Measurements from ENCODE around the gene ZDHHC12. TPM values are rescaled to one million over a fixed set of nuclear protein-coding genes. Genes with fewer than 3 reads are reported as not detected.

Gene ZDHHC12
- total RNA-seq, 2 donors from 2014 or later = 76.2 to 82.5 TPM

- DNase-seq (no peak), ATAC-seq (no peak)
- intact Hi-C loops (cut with DNase I, micrococcal nuclease) = no loop called here
These were observed 8.6 kb upstream of the ZDHHC12 start for GRCh38 chr9:128732576-128732975.

- ATAC-seq (no peak), DNase-seq (no peak)
- intact Hi-C loops (cut with DNase I, micrococcal nuclease) = no loop called here
These were observed 7.8 kb upstream of the ZDHHC12 start for GRCh38 chr9:128731691-128732090.

- ATAC-seq = no peak
- intact Hi-C loops (cut with DNase I, micrococcal nuclease) = no loop called here
These were observed 7.2 kb upstream of the ZDHHC12 start for GRCh38 chr9:128731093-128731492.

GRCh38 chr9:128729766-128730517 is 6.0 kb upstream of the ZDHHC12 start:
- intact Hi-C loops (cut with DNase I, micrococcal nuclease) = no loop called here
- ATAC-seq (no peak), DNase-seq (no peak)

More at GRCh38 chr9:128731093-128731492, 7.2 kb upstream of the ZDHHC12 start:
- no peak for DNase-seq

- intact Hi-C loops (cut with DNase I, micrococcal nuclease) = no loop called here
- no peak for DNase-seq
- no peak for ATAC-seq
These were observed 5.4 kb upstream of the ZDHHC12 start for GRCh38 chr9:128729302-128729701.

- DNase-seq (no peak), ATAC-seq (no peak)
- intact Hi-C loops (cut with DNase I, micrococcal nuclease) = no loop called here
These were observed 4.4 kb upstream of the ZDHHC12 start for GRCh38 chr9:128728298-128728697.

GRCh38 chr9:128727640-128728248 is 3.8 kb upstream of the ZDHHC12 start:
- intact Hi-C loops (cut with DNase I, micrococcal nuclease) = no loop called here
- DNase-seq (no peak), ATAC-seq (no peak)

GRCh38 chr9:128724744-128725211 is 851 bp upstream of the ZDHHC12 start:
- ATAC-seq = peak; percentile 74
- intact Hi-C loops (cut with DNase I, micrococcal nuclease) = no loop called here
- peak; percentile 81 to 88 for DNase-seq

GRCh38 chr9:128723352-128723865 is 518 bp downstream of the ZDHHC12 start:
- ATAC-seq = no peak
- DNase-seq = peak in 1 of 2 donors; percentile 36

GRCh38 chr9:128722380-128723351 is 1.3 kb downstream of the ZDHHC12 start:
- no peak for DNase-seq
- intact Hi-C loops (cut with DNase I, micrococcal nuclease) = no loop called here
- ATAC-seq = no peak

More at GRCh38 chr9:128723352-128723865, 518 bp downstream of the ZDHHC12 start:
- intact Hi-C loops (cut with DNase I, micrococcal nuclease) = no loop called here

- ATAC-seq (no peak), DNase-seq (no peak)
- intact Hi-C loops (cut with DNase I, micrococcal nuclease) = no loop called here
These were observed 2.4 kb downstream of the ZDHHC12 start for GRCh38 chr9:128721487-128722010.

- DNase-seq = no peak
- intact Hi-C loops (cut with DNase I, micrococcal nuclease) = no loop called here
- ATAC-seq = no peak
These were observed 3.0 kb downstream of the ZDHHC12 start for GRCh38 chr9:128720841-128721486.

GRCh38 chr9:128719919-128720605 is 3.9 kb downstream of the ZDHHC12 start:
- ATAC-seq = no peak
- no peak for DNase-seq
- intact Hi-C loops (cut with DNase I, micrococcal nuclease) = no loop called here

GRCh38 chr9:128718475-128718874 is 5.5 kb downstream of the ZDHHC12 start:
- no peak for DNase-seq
- intact Hi-C loops (cut with DNase I, micrococcal nuclease) = no loop called here
- no peak for ATAC-seq

GRCh38 chr9:128718047-128718446 is 5.9 kb downstream of the ZDHHC12 start:
- ATAC-seq = no peak
- intact Hi-C loops (cut with DNase I, micrococcal nuclease) = no loop called here
- no peak for DNase-seq

GRCh38 chr9:128716581-128717254 is 7.2 kb downstream of the ZDHHC12 start:
- intact Hi-C loops (cut with DNase I, micrococcal nuclease) = no loop called here
- ATAC-seq (peak; percentile 26), DNase-seq (no peak)

- intact Hi-C loops (cut with DNase I, micrococcal nuclease) = no loop called here
- DNase-seq (no peak), ATAC-seq (no peak)
These were observed 8.5 kb downstream of the ZDHHC12 start for GRCh38 chr9:128715436-128715750.

Data from left colon (tissue), 2 donors.